GM21526 (cell line): ENCODE results near the gene ACOT7.
A peak's percentile ranks its signal among the peaks of the same experiment; 100 is the strongest.
"Not testable (repeated sequence)": the region's sequence is repeated elsewhere in the genome, so short reads cannot be mapped to it uniquely, and the experiment has no call there.

Source experiments
- ATAC-seq: cut with Tn5 transposase; IDR thresholded peaks from one replicate; pipeline ENCODE4 v1.9.1; 2021; ENCODE audit warnings: moderate library complexity; ENCODE audit not compliant: unreplicated experiment, low FRiP score

ACOT7 gene

GRCh38 chr1:6393400-6394187, at the start of gene ACOT7:
Gene ACOT7, minus strand, starts transcription at chr1:6393767. Its CDS starts 368 bp downstream, at chr1:6393399.
- peak; percentile 79 for ATAC-seq

- no peak for ATAC-seq
Observed at GRCh38 chr1:6441586-6441985, 48.0 kb upstream of the ACOT7 start.

GRCh38 chr1:6440198-6441126, 46.9 kb upstream of the ACOT7 start:
- ATAC-seq: no peak

- no peak for ATAC-seq
Observed at GRCh38 chr1:6438047-6438525, 44.5 kb upstream of the ACOT7 start.

- ATAC-seq: not testable (repeated sequence)
Observed at GRCh38 chr1:6437012-6437700, 43.6 kb upstream of the ACOT7 start.

- ATAC-seq: not testable (repeated sequence)
Observed at GRCh38 chr1:6436277-6436676, 42.7 kb upstream of the ACOT7 start.

- no peak for ATAC-seq
Observed at GRCh38 chr1:6435547-6435946, 42.0 kb upstream of the ACOT7 start.

- no peak for ATAC-seq
Observed at GRCh38 chr1:6435129-6435528, 41.6 kb upstream of the ACOT7 start.

- ATAC-seq: no peak
Observed at GRCh38 chr1:6434186-6434585, 40.6 kb upstream of the ACOT7 start.

- not testable (repeated sequence) for ATAC-seq
Observed at GRCh38 chr1:6431645-6432579, 38.3 kb upstream of the ACOT7 start.

- not testable (repeated sequence) for ATAC-seq
Observed at GRCh38 chr1:6429660-6430411, 36.3 kb upstream of the ACOT7 start.

GRCh38 chr1:6428453-6428852, 34.9 kb upstream of the ACOT7 start:
- not testable (repeated sequence) for ATAC-seq

GRCh38 chr1:6427441-6428390, 34.1 kb upstream of the ACOT7 start:
- no peak for ATAC-seq

GRCh38 chr1:6426972-6427350, 33.4 kb upstream of the ACOT7 start:
- ATAC-seq: no peak

GRCh38 chr1:6426277-6426971, 32.9 kb upstream of the ACOT7 start:
- ATAC-seq: no peak

- no peak for ATAC-seq
Observed at GRCh38 chr1:6425658-6426057, 32.1 kb upstream of the ACOT7 start.
